PC-9 (cell line): ENCODE measurements around the gene NT5DC4. TPM values are rescaled to one million over a fixed set of nuclear protein-coding genes. Genes with fewer than 3 reads are reported as not detected.
"Not testable (repeated sequence)": the region's sequence is repeated elsewhere in the genome, so short reads cannot be mapped to it uniquely, and the experiment has no call there.

Experiments
- BruUV-seq: library from RNA; stranded (reverse); fragments of 400-500 nt; replicated peaks from 2 replicates; lab custom pipeline; 2021; lab: Mats Ljungman, UMichigan
- CTCF ChIA-PET: fragments of 300-600 bp; sonication (Branson Sonifier 250); formaldehyde crosslinking; loops from one replicate; lab custom pipeline; 2022; ENCODE audit warnings: antibody characterized with exemption; lab: Charles Lee
- POLR2A ChIA-PET: fragments of 300-600 bp; sonication (Branson Sonifier 250); formaldehyde crosslinking; loops from one replicate; lab custom pipeline; 2022; ENCODE audit warnings: antibody characterized with exemption; ENCODE audit not compliant: unreplicated experiment; lab: Charles Lee
- DNase-seq, 2 experiments: peaks; one replicate each; pipeline versions ENCODE4 v3.0.0 to v3.0.0-alpha.2; 2015 to 2022; ENCODE audit warnings: mixed read lengths in 1 of 2
- H2AFZ ChIP-seq: fragments of 200-600 bp; sonication (generic); 2 replicates; pipeline ENCODE4 v1.8.1; 2017; ENCODE audit warnings: antibody characterized with exemption
- H3F3A ChIP-seq: fragments of 200-600 bp; sonication (generic); 2 replicates; pipeline ENCODE4 v1.8.1; 2017; ENCODE audit warnings: antibody characterized with exemption, mild to moderate bottlenecking, low read depth; ENCODE audit not compliant: insufficient read depth
- H3K27ac ChIP-seq: fragments of 200-600 bp; sonication (generic); 2 replicates; pipeline ENCODE4 v1.6.1; 2016; ENCODE audit warnings: mixed run types
- H3K27me3 ChIP-seq: fragments of 200-600 bp; sonication (generic); 2 replicates; pipeline ENCODE4 v1.6.1; 2016; ENCODE audit warnings: low read depth, mixed run types; ENCODE audit not compliant: insufficient read depth
- H3K36me3 ChIP-seq: fragments of 200-600 bp; sonication (generic); 2 replicates; pipeline ENCODE4 v1.6.1; 2016; ENCODE audit warnings: low read depth, mixed run types
- H3K4me1 ChIP-seq: fragments of 200-600 bp; sonication (generic); replicated peaks from 2 replicates; pipeline ENCODE4 v1.6.1; 2016; ENCODE audit warnings: mixed run types; ENCODE audit not compliant: insufficient read depth
- H3K4me2 ChIP-seq: fragments of 200-600 bp; sonication (generic); 2 replicates; pipeline ENCODE4 v1.6.1; 2017; ENCODE audit warnings: mixed run types
- H3K4me3 ChIP-seq: fragments of 200-600 bp; sonication (generic); 2 replicates; pipeline ENCODE4 v1.6.1; 2016; ENCODE audit warnings: mixed run types
- H3K79me2 ChIP-seq: fragments of 200-600 bp; sonication (generic); 2 replicates; pipeline ENCODE4 v1.6.1; 2017; ENCODE audit warnings: low read depth, mixed run types
- H3K9me2 ChIP-seq: fragments of 200-600 bp; sonication (generic); 2 replicates; pipeline ENCODE4 v1.8.1; 2017; ENCODE audit warnings: mild to moderate bottlenecking; ENCODE audit not compliant: insufficient read depth
- H3K9me3 ChIP-seq: fragments of 200-600 bp; sonication (generic); 2 replicates; pipeline ENCODE4 v1.8.1; 2016; ENCODE audit warnings: low read depth; ENCODE audit not compliant: insufficient read depth
- H4K20me1 ChIP-seq: fragments of 200-600 bp; sonication (generic); 2 replicates; pipeline ENCODE4 v1.8.1; 2017; ENCODE audit not compliant: insufficient read depth
- EZH2 ChIP-seq: fragments of 200-600 bp; sonication (generic); IDR thresholded peaks from 2 replicates; pipeline ENCODE4 v1.8.0; 2017; ENCODE audit warnings: antibody characterized with exemption, low read depth
- intact Hi-C: fragments of 100-400 bp; cut with micrococcal nuclease; formaldehyde crosslinking; loops from one replicate; pipeline ENCODE4 v1.10.0; 2022; ENCODE audit not compliant: unreplicated experiment
- total RNA-seq: library from RNA; stranded (reverse); gene quantifications from 2 replicates; pipeline ENCODE4 v1.2.3, GENCODE V29; 2021
- TF ChIP-seq, protein P1 (sequence below): fragments of 200-600 bp; sonication (generic); conservative IDR thresholded peaks from 2 replicates; pipeline ENCODE4 v1.6.1; 2017; ENCODE audit warnings: mixed run types, antibody characterized with exemption, mild to moderate bottlenecking, moderate library complexity

The NT5DC4 gene
- total RNA-seq, 1 experiment from 2014 or later, result 6.1 TPM

DNA sequence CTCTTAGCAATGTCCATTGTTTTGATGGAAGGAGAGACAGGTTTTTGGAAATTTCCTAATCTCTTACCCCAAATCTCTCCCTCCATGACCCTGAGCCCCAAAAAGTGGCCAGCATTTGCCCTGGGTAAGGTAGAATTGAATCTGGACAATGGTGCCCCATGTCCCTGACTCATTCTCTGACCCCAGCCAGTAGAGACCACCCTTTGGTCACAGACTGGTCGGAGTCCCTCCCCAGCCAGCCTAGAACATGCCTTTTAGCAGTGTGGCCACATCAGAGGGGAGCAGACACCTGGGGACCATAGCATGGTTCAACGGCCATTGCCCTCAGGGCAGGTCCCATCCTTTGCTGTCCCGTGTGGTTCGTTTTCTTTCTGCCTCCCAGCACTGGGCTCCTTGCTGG is 6.5 kb upstream of the NT5DC4 start:
- intact Hi-C loops, result no loop called here
- Histone ChIP-seq H3K4me1 (peaks cover 13% of the 10 kb centered on the region), H3K9me3 (no peaks in the 10 kb centered on the region), H4K20me1 (no peaks in the 10 kb centered on the region), H3F3A (peaks cover 7% of the 10 kb centered on the region; the same call in 1 of the 2 replicates), H3K27ac (no peak overlapping the region), H3K36me3 (no peaks in the 10 kb centered on the region), H3K4me3 (no peak overlapping the region), H3K9me2 (no peaks in the 10 kb centered on the region), H3K79me2 (no peaks in the 10 kb centered on the region), H2AFZ (no peak overlapping the region), H3K27me3 (no peaks in the 10 kb centered on the region), H3K4me2 (no peak overlapping the region)
- BruUV-seq, result no TSS peak
- DNase-seq, result no peak
- ChIA-PET CTCF (no interaction called here), POLR2A (interaction anchor here (0.6 kb wide), 1 partner anchor 105 kb away, joined by 5 read pairs; no protein-coding TSS in a partner anchor)
- TF ChIP-seq, protein P1, sequence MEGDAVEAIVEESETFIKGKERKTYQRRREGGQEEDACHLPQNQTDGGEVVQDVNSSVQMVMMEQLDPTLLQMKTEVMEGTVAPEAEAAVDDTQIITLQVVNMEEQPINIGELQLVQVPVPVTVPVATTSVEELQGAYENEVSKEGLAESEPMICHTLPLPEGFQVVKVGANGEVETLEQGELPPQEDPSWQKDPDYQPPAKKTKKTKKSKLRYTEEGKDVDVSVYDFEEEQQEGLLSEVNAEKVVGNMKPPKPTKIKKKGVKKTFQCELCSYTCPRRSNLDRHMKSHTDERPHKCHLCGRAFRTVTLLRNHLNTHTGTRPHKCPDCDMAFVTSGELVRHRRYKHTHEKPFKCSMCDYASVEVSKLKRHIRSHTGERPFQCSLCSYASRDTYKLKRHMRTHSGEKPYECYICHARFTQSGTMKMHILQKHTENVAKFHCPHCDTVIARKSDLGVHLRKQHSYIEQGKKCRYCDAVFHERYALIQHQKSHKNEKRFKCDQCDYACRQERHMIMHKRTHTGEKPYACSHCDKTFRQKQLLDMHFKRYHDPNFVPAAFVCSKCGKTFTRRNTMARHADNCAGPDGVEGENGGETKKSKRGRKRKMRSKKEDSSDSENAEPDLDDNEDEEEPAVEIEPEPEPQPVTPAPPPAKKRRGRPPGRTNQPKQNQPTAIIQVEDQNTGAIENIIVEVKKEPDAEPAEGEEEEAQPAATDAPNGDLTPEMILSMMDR, result no peak
- TF ChIP-seq EZH2, result no peak

DNA sequence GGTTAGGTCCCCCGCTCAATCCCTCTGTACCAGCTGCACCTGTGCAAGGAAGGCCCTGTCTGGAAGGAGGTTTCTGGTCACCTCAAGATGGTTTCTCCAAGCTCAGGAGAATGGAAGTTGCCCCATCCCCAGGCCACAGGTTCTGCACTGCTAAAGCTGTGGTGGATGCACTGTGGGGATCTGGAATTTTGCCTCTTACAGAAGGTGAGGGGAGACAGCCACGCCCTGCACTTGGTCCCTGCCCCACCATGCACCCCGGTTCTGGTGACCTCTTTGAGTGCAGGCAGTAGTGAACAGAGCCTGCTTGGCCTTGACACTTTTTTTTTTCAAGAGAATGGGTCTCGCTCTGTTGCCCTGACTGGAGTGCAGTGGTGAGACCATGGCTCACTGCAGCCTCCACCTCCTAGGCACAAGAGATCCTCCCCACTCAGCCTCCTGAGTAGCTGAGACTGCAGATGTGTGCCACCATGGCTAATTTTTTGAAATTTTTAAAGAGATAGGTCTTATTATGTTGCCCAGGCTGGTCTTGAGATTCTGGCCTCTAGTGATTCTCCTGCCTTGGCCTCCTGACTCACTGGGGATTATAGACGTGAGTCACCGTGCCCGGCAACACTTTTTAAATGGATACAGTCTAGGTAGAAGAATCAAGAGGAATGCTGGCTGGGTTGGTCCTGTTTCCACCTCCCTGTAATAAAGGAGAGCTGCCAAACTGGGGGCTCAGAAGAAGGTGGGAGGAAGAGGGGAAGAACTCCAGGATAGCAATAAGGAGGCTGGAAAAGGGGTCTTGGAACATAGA is 5.8 kb upstream of the NT5DC4 start:
- POLR2A ChIA-PET, result interaction anchor here (0.6 kb wide), 1 partner anchor 104 kb away, joined by 5 read pairs; no protein-coding TSS in a partner anchor
- no peak for TF ChIP-seq EZH2
- TF ChIP-seq, protein P1, result no peak
- Histone ChIP-seq H3K9me3 (no peaks in the 10 kb centered on the region), H3K79me2 (no peaks in the 10 kb centered on the region), H3K27ac (no peak overlapping the region), H3K4me2 (no peak overlapping the region), H3K27me3 (no peaks in the 10 kb centered on the region), H3K9me2 (no peaks in the 10 kb centered on the region), H3F3A (peaks cover 7% of the 10 kb centered on the region; the same call in 1 of the 2 replicates), H3K4me1 (peaks cover 13% of the 10 kb centered on the region), H4K20me1 (no peaks in the 10 kb centered on the region), H2AFZ (no peak overlapping the region; the same call in 1 of the 2 replicates), H3K36me3 (no peaks in the 10 kb centered on the region), H3K4me3 (no peak overlapping the region)
- intact Hi-C loops, result no loop called here
- no TSS peak for BruUV-seq
- CTCF ChIA-PET, result no interaction called here
- DNase-seq, result peak; percentile 45 to 68

DNA sequence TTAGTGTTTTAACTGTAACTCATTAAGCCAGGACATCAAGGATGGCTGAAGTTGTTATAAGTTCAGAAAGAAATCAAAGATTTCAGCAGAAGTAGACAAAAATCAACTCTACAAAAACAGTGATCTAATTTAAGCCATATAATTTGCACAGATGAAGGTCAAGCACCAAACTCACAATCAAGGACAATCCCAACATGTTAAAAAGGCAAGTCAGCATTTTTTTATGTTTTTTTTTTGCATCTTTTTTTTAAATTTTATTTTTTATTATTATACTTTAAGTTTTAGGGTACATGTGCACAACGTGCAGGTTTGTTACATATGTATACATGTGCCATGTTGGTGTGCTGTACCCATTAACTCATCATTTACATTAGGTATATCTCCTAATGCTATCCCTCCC is 4.7 kb upstream of the NT5DC4 start:
- POLR2A ChIA-PET, H3K27ac ChIP-seq, CTCF ChIA-PET, H4K20me1 ChIP-seq, H3K9me2 ChIP-seq, H3K27me3 ChIP-seq, DNase-seq, H2AFZ ChIP-seq, H3K36me3 ChIP-seq, H3K4me2 ChIP-seq, H3K79me2 ChIP-seq, BruUV-seq, intact Hi-C loops, H3K9me3 ChIP-seq, H3F3A ChIP-seq, H3K4me3 ChIP-seq: not testable (repeated sequence)
- H3K4me1 ChIP-seq, result peaks cover 13% of the 10 kb centered on the region

DNA sequence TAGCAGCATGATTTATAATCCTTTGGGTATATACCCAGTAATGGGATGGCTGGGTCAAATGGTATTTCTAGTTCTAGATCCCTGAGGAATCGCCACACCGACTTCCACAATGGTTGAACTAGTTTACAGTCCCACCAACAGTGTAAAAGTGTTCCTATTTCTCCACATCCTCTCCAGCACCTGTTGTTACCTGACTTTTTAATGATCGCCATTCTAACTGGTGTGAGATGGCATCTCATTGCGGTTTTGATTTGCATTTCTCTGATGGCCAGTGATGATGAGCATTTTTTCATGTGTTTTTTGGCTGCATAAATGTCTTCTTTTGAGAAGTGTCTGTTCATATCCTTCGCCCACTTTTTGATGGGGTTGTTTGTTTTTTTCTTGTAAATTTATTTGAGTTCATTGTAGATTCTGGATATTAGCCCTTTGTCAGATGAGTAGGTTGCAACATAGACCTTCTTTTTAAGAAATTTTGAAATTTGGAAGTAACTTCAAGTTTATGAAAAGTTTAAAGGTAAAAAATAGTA is 3.9 kb upstream of the NT5DC4 start:
- H3K27me3 ChIP-seq, intact Hi-C loops, CTCF ChIA-PET, BruUV-seq, POLR2A ChIA-PET, H3K9me3 ChIP-seq, H3K4me3 ChIP-seq, H3K9me2 ChIP-seq, H3K4me2 ChIP-seq, H3K36me3 ChIP-seq, H4K20me1 ChIP-seq, H3K27ac ChIP-seq, H2AFZ ChIP-seq, H3K79me2 ChIP-seq, DNase-seq, H3F3A ChIP-seq: not testable (repeated sequence)
- peaks cover 13% of the 10 kb centered on the region for H3K4me1 ChIP-seq
